Epithelial cell of esophagus (primary cell): ENCODE measurements around the gene UST.

ENCODE experiments used
- DNase-seq: peaks from one replicate; pipeline ENCODE4 v3.0.0; 2010; ENCODE audit warnings: low read depth
- H3K4me3 ChIP-seq: 2 replicates; pipeline ENCODE4 v1.5.1; 2011; ENCODE audit warnings: mild to moderate bottlenecking, low read length, control low read depth
- TF ChIP-seq, protein P1 (sequence below): IDR thresholded peaks from 2 replicates; pipeline ENCODE4 v1.5.1; 2011; ENCODE audit warnings: low read depth, mild to moderate bottlenecking, low read length, control low read depth, inconsistent platforms; ENCODE audit not compliant: insufficient read depth; ENCODE audit errors: missing control alignments

The UST gene

GRCh38 chr6:148944608-148945007 is 197.8 kb downstream of the UST start:
- no peak for DNase-seq
- TF ChIP-seq, protein P1, sequence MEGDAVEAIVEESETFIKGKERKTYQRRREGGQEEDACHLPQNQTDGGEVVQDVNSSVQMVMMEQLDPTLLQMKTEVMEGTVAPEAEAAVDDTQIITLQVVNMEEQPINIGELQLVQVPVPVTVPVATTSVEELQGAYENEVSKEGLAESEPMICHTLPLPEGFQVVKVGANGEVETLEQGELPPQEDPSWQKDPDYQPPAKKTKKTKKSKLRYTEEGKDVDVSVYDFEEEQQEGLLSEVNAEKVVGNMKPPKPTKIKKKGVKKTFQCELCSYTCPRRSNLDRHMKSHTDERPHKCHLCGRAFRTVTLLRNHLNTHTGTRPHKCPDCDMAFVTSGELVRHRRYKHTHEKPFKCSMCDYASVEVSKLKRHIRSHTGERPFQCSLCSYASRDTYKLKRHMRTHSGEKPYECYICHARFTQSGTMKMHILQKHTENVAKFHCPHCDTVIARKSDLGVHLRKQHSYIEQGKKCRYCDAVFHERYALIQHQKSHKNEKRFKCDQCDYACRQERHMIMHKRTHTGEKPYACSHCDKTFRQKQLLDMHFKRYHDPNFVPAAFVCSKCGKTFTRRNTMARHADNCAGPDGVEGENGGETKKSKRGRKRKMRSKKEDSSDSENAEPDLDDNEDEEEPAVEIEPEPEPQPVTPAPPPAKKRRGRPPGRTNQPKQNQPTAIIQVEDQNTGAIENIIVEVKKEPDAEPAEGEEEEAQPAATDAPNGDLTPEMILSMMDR = no peak
- no peak overlapping the region for H3K4me3 ChIP-seq

- TF ChIP-seq, protein P1 = no peak
- DNase-seq = no peak
- H3K4me3 ChIP-seq = no peak overlapping the region
Measured at GRCh38 chr6:148945301-148946021, 198.6 kb downstream of the UST start.

- TF ChIP-seq, protein P1 = peak; percentile 95
Measured at GRCh38 chr6:148947621-148948444, 201.0 kb downstream of the UST start.

DNA sequence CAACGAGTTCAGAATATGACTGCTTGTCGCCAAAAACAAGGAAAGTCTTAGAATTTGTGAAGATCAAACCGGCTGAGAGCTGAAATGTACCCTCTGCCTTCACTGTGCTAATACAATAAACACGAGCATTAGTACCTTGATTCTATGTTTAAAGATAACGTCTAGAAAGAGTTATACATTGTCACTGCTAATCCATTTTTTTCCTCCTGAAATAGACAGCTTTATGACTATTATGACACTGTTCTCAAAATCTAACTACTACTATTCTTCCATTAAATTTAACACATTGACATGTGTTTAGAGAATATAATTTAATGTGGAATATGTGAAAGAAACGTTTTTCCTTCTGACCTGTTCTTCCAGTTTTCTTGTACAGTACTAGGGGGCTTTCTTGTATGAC is 204.8 kb downstream of the UST start:
- H3K4me3 ChIP-seq = no peak overlapping the region
- no peak for DNase-seq
- TF ChIP-seq, protein P1 = no peak

More at GRCh38 chr6:148947621-148948444, 201.0 kb downstream of the UST start:
- H3K4me3 ChIP-seq = no peak overlapping the region
- DNase-seq = peak; percentile 83

- DNase-seq = peak; percentile 39
Measured at GRCh38 chr6:148952147-148953035, 205.6 kb downstream of the UST start.

GRCh38 chr6:148954461-148954860 is 207.6 kb downstream of the UST start:
- no peak for DNase-seq
- H3K4me3 ChIP-seq = no peak overlapping the region
- TF ChIP-seq, protein P1 = no peak

More at GRCh38 chr6:148952147-148953035, 205.6 kb downstream of the UST start:
- TF ChIP-seq, protein P1 = no peak
- no peak overlapping the region for H3K4me3 ChIP-seq
